H1 (cell line): ENCODE results near the gene RAET1L. TPM values are rescaled to one million over a fixed set of nuclear protein-coding genes. Genes with fewer than 3 reads are reported as not detected.

Experiments
- EZH2 ChIP-seq: fragments of 200-600 bp; sonication (generic); IDR thresholded peaks from 2 replicates; pipeline ENCODE4 v1.7.1; 2012; ENCODE audit warnings: low read depth, mild to moderate bottlenecking, moderate library complexity, low read length, inconsistent platforms; ENCODE audit not compliant: severe bottlenecking
- polyA plus RNA-seq, 7 experiments: library from polyadenylated mRNA; depleted of rRNA in 3 of 7; stranded (reverse) in 5 of 7; unstranded in 2 of 7; fragments of >200 nt in 5 of 7; fragments of 200-250 nt in 2 of 7; gene quantifications; 1 replicate in 5 of 7; 2 replicates in 1 of 7; 4 replicates in 1 of 7; pipeline versions ENCODE4 v1.2.1 to v1.2.3, GENCODE V29; 2011 to 2013; ENCODE audit warnings: missing spikeins in 2 of 7, mixed read lengths in 2 of 7
- total RNA-seq: library from RNA; stranded (reverse); fragmentation: NEBNext Ultra II Directional; extraction: Animal tissue kit (Norgen Biotek cat#: 25700); gene quantifications from 2 replicates; pipeline ENCODE4 v1.2.1, GENCODE V29; 2021

Gene RAET1L
- total and polyA plus RNA-seq, 2 of the 8 experiments (the other 6 are each of a cell fraction or from before 2014, with no cell fraction given) = not detected

- no peak for TF ChIP-seq EZH2
- TF ChIP-seq, all 59 proteins: peak for 0
Measured at GRCh38 chr6:149975400-149975799, 49.9 kb downstream of the RAET1L start (continued).
